HepG2 (cell line): ENCODE results near the gene XG.

Source experiments
- CTCF ChIP-seq: sonication (generic); formaldehyde crosslinking; IDR thresholded peaks from 2 replicates; pipeline ENCODE4 v1.5.0; 2020; ENCODE audit warnings: mild to moderate bottlenecking, missing genetic modification reagents, moderate library complexity
- GMEB1 ChIP-seq: sonication (generic); formaldehyde crosslinking; IDR thresholded peaks from 2 replicates; pipeline ENCODE4 v1.5.1; 2020; ENCODE audit warnings: missing genetic modification reagents, mild to moderate bottlenecking, borderline replicate concordance
- HNF4G ChIP-seq, 2 experiments: sonication (generic) in 1 of 2; formaldehyde crosslinking in 1 of 2; IDR thresholded peaks; 2 replicates each; pipeline versions ENCODE4 v1.4.0 to v1.6.1; 2011 to 2020; ENCODE audit warnings: borderline replicate concordance in 2 of 2, low read depth in 2 of 2, mild to moderate bottlenecking in 2 of 2, low read length in 1 of 2, missing genetic modification reagents in 1 of 2, moderate library complexity in 1 of 2
- ZNF224 ChIP-seq: sonication (generic); formaldehyde crosslinking; IDR thresholded peaks from 2 replicates; pipeline ENCODE4 v1.5.0; 2020; ENCODE audit warnings: mild to moderate bottlenecking, missing genetic modification reagents

- TF ChIP-seq HNF4G (IDR thresholded peaks at IDR 0.05; ENCODE audit: borderline replicate concordance, low read depth, low read length) (no peak), HNF4G (CRISPR knock-in tag; IDR thresholded peaks at IDR 0.05; ENCODE audit: borderline replicate concordance, low read depth) (no peak), GMEB1 (CRISPR knock-in tag) (no peak), ZNF224 (CRISPR knock-in tag) (no peak), CTCF (CRISPR knock-in tag) (no peak)
These were observed 43.1 kb upstream of the XG start for GRCh38 chrX:2708592-2709188.
